Superior temporal gyrus (tissue), 1 donor: ENCODE measurements around the gene SNUPN.
"Not testable (repeated sequence)": the region's sequence is repeated elsewhere in the genome, so short reads cannot be mapped to it uniquely, and the experiment has no call there.

ENCODE experiments used
- DNase-seq: peaks from one replicate; pipeline ENCODE4 v3.0.0-alpha.2; 2016; ENCODE audit errors: extremely low spot score

The SNUPN gene

GRCh38 chr15:75637245-75638009 lies 11.9 kb upstream of the SNUPN start:
- DNase-seq, result no peak

- DNase-seq, result no peak
These were observed 10.5 kb upstream of the SNUPN start for GRCh38 chr15:75636026-75636425.

DNA sequence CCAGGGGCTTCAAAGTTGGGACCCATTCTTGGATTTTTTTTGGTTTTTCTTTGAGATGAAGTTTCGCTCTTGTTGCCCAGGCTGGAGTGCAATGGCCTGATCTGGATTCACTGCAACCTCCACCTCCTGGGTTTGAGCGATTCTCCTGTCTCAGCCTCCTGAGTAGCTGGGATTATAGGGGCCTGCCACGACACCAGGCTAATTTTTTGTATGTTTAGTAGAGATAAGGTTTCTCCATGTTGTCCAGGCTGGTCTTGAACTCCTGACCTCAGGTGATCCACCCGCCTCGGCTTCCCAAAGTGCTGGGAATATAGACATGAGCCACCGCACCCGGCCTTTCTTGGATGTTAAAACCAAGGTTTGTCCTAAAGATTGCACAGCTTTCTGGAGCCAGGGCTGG lies 8.4 kb upstream of the SNUPN start:
- not testable (repeated sequence) for DNase-seq

DNA sequence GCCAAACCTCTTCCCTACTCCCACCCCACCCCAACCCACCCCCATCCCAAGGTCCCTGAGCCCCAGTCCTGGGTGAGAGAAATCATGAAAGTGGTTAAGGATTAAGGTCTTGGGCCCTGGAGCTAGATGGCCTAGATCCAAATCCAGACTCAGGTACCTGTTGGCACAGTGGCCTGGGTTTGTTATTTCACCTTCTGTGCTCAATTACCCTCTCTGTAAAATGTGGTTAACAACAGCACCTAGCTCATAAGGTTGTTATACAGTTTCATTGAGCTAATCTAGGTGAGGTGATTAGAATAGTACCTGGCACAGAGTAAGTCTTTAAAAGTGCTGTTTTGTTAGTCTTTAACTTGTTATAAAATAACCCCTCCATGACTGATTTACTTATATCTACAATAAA lies 6.4 kb upstream of the SNUPN start:
- DNase-seq, result no peak

- DNase-seq, result no peak
These were observed 3.0 kb downstream of the SNUPN start for GRCh38 chr15:75622505-75622904.

GRCh38 chr15:75620841-75621391 lies 4.6 kb downstream of the SNUPN start:
- DNase-seq, result no peak

- DNase-seq, result no peak
These were observed 5.3 kb downstream of the SNUPN start for GRCh38 chr15:75620058-75620820.

GRCh38 chr15:75616766-75617165 lies 8.8 kb downstream of the SNUPN start:
- no peak for DNase-seq

- DNase-seq, result no peak
These were observed 18.5 kb downstream of the SNUPN start for GRCh38 chr15:75606711-75607699.

DNA sequence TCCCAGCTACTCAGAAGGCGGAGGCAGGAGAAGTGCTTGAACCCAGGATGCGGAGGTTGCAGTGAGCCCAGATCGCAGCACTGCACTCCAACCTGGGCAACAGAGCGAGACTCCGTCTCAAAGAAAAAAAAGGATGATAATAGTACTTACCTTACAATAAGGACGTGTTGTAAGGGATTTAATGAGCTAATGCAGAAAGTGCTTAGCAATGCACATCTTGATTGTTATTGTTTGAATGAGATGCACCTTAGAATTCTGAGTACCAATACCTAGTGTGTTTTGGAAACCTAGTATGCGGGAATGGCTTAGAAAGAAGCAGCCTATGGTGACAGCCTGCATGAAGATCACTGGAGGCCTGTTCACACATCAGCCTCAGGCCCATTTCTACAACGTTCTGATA lies 19.5 kb downstream of the SNUPN start:
- no peak for DNase-seq

DNA sequence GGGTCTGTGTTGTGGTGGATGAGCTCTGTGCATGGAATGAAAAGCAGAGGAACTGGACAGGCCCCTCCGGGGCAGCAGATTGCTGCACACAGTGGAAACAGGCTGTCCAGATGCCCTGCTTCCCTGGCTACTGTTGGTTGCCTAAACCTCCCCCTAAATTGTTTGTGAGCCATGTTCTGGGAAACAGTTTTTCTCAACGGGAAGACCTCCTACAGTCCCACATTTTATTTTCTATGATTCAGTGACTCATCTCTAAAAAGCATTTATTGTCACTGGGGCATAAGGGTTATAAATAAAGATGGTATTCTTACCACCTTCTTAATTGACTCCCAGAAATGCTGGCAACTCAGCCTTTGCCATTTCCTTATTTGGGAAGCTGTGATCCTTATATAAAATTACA lies 26.1 kb downstream of the SNUPN start:
- DNase-seq, result no peak

- no peak for DNase-seq
These were observed 27.2 kb downstream of the SNUPN start for GRCh38 chr15:75598361-75598760.

GRCh38 chr15:75597667-75598341 lies 27.7 kb downstream of the SNUPN start:
- DNase-seq, result no peak

DNA sequence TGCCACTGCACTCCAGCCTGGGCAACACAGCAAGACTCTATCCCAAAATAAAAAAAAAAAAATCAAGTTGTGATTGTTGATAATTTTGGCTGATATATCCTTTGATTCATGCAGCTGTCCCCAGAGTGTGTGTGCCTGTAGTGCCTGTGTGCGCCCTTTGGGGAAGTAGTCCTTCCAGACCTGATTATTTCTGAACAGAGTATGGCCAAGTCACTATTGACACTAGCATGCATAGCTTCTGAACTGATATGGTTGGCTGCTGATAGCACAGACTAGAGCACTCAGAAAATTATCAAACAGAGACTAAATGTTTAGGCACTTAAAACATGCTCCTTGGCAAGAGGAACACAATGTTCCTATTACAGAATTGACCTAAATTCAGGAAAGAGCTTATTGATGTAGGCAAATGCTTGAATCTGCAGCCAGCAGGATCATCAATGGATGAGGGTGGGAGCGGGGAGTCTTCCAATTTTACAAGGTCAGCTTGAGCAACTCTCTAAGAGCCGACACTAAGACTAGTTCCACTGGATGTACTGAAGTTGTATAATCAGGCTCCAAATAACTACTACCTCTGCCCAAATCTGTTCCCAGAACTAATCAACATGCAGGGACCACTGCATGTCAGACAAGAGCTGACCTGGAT lies 28.7 kb downstream of the SNUPN start:
- no peak for DNase-seq

DNA sequence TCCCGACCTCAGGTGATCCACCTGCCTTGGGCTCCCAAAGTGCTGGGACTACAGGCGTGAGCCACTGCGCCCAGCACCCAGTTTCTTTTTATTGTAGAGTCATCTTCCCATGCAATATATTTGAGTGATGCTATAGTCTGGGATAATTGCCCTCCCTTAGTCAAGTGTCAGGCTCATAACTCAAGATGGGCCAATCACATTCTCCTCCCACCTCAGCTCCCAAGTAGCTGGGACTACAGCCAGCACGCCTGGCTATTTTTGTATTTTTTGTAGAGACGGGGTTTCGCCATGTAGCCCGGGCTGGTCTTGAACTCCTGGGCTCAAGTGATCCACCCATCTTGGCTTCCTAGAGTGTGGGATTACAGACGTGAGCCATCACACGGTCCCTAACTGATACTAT lies 31.2 kb downstream of the SNUPN start:
- no peak for DNase-seq

- DNase-seq, result no peak
These were observed 33.7 kb downstream of the SNUPN start for GRCh38 chr15:75591655-75592364.

- DNase-seq, result no peak
These were observed 35.3 kb downstream of the SNUPN start for GRCh38 chr15:75590239-75590638.

- no peak for DNase-seq
These were observed 36.5 kb downstream of the SNUPN start for GRCh38 chr15:75589071-75589470.

DNA sequence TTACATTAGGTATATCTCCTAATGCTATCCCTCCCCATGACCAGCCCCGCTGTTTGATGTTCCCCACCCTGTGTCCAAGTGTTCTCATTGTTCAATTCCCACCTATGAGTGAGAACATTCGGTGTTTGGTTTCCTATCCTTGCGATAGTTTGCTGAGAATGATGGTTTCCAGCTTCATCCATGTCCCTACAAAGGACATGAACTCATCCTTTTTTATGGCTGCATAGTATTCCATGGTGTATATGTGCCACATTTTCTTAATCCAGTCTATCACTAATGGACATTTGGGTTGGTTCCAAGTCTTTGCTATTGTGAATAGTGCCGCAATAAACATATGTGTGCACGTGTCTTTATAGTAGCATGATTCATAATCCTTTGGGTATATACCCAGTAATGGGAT lies 39.1 kb downstream of the SNUPN start:
- not testable (repeated sequence) for DNase-seq

DNA sequence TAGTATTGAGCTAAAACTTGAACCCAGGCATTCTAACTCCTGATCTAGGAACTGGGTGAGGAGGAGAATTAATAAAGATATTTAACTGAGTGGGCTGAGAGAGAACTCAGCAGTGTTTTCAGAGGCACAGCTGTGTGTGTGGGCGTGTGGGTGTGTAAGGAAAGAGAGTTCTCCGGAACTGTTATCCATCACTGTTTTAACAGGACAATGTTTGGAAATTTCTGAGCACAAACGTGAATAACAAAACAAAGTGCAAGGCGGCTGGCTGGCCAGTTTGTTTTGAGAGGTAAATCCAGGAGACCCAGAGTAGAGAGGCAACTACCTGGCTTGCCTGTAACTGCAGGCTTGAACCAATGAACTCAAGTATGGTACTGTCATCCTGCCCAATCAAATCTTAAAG lies 41.4 kb downstream of the SNUPN start:
- DNase-seq, result no peak
